Neural progenitor cell (in vitro differentiated cells): ENCODE measurements around the gene ANO10.

Experiments used
- EZH2 ChIP-seq: fragments of 200-600 bp; sonication (generic); IDR thresholded peaks from 2 replicates; pipeline ENCODE4 v1.6.1; 2017; ENCODE audit warnings: antibody characterized with exemption, mild to moderate bottlenecking, moderate library complexity
- EZH2phosphoT487 ChIP-seq: fragments of 200-600 bp; sonication (generic); IDR thresholded peaks from 2 replicates; pipeline ENCODE4 v1.6.1; 2017; ENCODE audit warnings: antibody characterized with exemption
- TF ChIP-seq, protein P1 (sequence below): fragments of 200-600 bp; sonication (generic); IDR thresholded peaks from 2 replicates; pipeline ENCODE4 v1.5.1; 2017; ENCODE audit warnings: antibody characterized with exemption, mild to moderate bottlenecking

- TF ChIP-seq EZH2 (no peak), EZH2phosphoT487 (no peak)
- TF ChIP-seq, protein P1, sequence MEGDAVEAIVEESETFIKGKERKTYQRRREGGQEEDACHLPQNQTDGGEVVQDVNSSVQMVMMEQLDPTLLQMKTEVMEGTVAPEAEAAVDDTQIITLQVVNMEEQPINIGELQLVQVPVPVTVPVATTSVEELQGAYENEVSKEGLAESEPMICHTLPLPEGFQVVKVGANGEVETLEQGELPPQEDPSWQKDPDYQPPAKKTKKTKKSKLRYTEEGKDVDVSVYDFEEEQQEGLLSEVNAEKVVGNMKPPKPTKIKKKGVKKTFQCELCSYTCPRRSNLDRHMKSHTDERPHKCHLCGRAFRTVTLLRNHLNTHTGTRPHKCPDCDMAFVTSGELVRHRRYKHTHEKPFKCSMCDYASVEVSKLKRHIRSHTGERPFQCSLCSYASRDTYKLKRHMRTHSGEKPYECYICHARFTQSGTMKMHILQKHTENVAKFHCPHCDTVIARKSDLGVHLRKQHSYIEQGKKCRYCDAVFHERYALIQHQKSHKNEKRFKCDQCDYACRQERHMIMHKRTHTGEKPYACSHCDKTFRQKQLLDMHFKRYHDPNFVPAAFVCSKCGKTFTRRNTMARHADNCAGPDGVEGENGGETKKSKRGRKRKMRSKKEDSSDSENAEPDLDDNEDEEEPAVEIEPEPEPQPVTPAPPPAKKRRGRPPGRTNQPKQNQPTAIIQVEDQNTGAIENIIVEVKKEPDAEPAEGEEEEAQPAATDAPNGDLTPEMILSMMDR: no peak
Observed at GRCh38 chr3:43362183-43362582, 259.6 kb downstream of the ANO10 start.
